Trophoblast cell (in vitro differentiated cells and primary cell): ENCODE measurements around the gene CFAP141.
A peak's percentile ranks its signal among the peaks of the same experiment; 100 is the strongest.

Source experiments
- DNase-seq, 2 donors: peaks; one replicate each; pipeline ENCODE4 v3.0.0-alpha.2; 2016
- H2AFZ ChIP-seq: 2 replicates; pipeline ENCODE4 v1.6.1; 2013; ENCODE audit warnings: low read length, moderate library complexity, mild to moderate bottlenecking; ENCODE audit not compliant: insufficient read depth, poor library complexity
- H2AK5ac ChIP-seq: 2 replicates; pipeline ENCODE4 v1.6.1; 2013; ENCODE audit warnings: mild to moderate bottlenecking, low read length
- H2BK120ac ChIP-seq: 2 replicates; pipeline ENCODE4 v1.6.1; 2013; ENCODE audit warnings: low read length, mild to moderate bottlenecking, moderate library complexity; ENCODE audit not compliant: insufficient read depth, poor library complexity
- H2BK12ac ChIP-seq: 2 replicates; pipeline ENCODE4 v1.6.1; 2013; ENCODE audit warnings: mild to moderate bottlenecking, low read length, moderate library complexity
- H2BK5ac ChIP-seq: 2 replicates; pipeline ENCODE4 v1.6.1; 2013; ENCODE audit warnings: low read length, low read depth, moderate library complexity, mild to moderate bottlenecking; ENCODE audit not compliant: poor library complexity
- H3K14ac ChIP-seq: 2 replicates; pipeline ENCODE4 v1.6.1; 2013; ENCODE audit warnings: mild to moderate bottlenecking, low read length
- H3K18ac ChIP-seq: 2 replicates; pipeline ENCODE4 v1.6.1; 2013; ENCODE audit warnings: mild to moderate bottlenecking, low read length
- H3K23ac ChIP-seq: 2 replicates; pipeline ENCODE4 v1.6.1; 2013; ENCODE audit warnings: low read length
- H3K27ac ChIP-seq: 2 replicates; pipeline ENCODE4 v1.5.1; 2013; ENCODE audit warnings: low read depth, mild to moderate bottlenecking, inconsistent platforms, low read length, moderate library complexity
- H3K27me3 ChIP-seq: 2 replicates; pipeline ENCODE4 v1.6.1; 2013; ENCODE audit warnings: inconsistent platforms, mild to moderate bottlenecking, low read length, moderate library complexity; ENCODE audit not compliant: insufficient read depth
- H3K36me3 ChIP-seq, 2 experiments: 1 replicate in 1 of 2; 2 replicates in 1 of 2; pipeline ENCODE4 v1.6.1; 2013; ENCODE audit warnings: low read length in 2 of 2, mild to moderate bottlenecking in 2 of 2, moderate library complexity in 1 of 2; ENCODE audit not compliant: insufficient read depth in 2 of 2, control insufficient read depth in 1 of 2
- H3K4ac ChIP-seq: 2 replicates; pipeline ENCODE4 v1.6.1; 2013; ENCODE audit warnings: low read depth, mild to moderate bottlenecking, low read length, moderate library complexity
- H3K4me1 ChIP-seq, 2 experiments: 1 replicate in 1 of 2; 2 replicates in 1 of 2; pipeline ENCODE4 v1.6.1; 2013; ENCODE audit warnings: low read length in 2 of 2, mild to moderate bottlenecking in 2 of 2, moderate library complexity in 1 of 2; ENCODE audit not compliant: insufficient read depth in 2 of 2, control insufficient read depth in 1 of 2
- H3K4me2 ChIP-seq: 2 replicates; pipeline ENCODE4 v1.6.1; 2013; ENCODE audit warnings: inconsistent platforms, mild to moderate bottlenecking, low read length, moderate library complexity
- H3K4me3 ChIP-seq: 2 replicates; pipeline ENCODE4 v1.5.1; 2013; ENCODE audit warnings: mild to moderate bottlenecking, low read depth, low read length, inconsistent platforms
- H3K79me1 ChIP-seq: one replicate; pipeline ENCODE4 v1.6.1; 2013; ENCODE audit warnings: low read length
- H3K79me2 ChIP-seq: 2 replicates; pipeline ENCODE4 v1.6.1; 2013; ENCODE audit warnings: low read length, mild to moderate bottlenecking; ENCODE audit not compliant: control insufficient read depth, insufficient read depth, poor library complexity
- H3K9ac ChIP-seq: 2 replicates; pipeline ENCODE4 v1.6.1; 2013; ENCODE audit warnings: mild to moderate bottlenecking, low read length
- H3K9me3 ChIP-seq: 2 replicates; pipeline ENCODE4 v1.6.1; 2013; ENCODE audit warnings: low read depth, mild to moderate bottlenecking, control low read depth, inconsistent platforms, low read length; ENCODE audit not compliant: insufficient read depth
- H4K12ac ChIP-seq: 2 replicates; pipeline ENCODE4 v1.6.1; 2013; ENCODE audit warnings: low read depth, mild to moderate bottlenecking, low read length, moderate library complexity
- H4K8ac ChIP-seq: 2 replicates; pipeline ENCODE4 v1.6.1; 2013; ENCODE audit warnings: low read depth, mild to moderate bottlenecking, low read length, moderate library complexity
- H4K91ac ChIP-seq: one replicate; pipeline ENCODE4 v1.6.1; 2013; ENCODE audit warnings: low read depth, mild to moderate bottlenecking, low read length, moderate library complexity
- WGBS: extraction: QIAGEN DNeasy Blood & Tissue Kit; methylation state at CpG from one replicate; pipeline ENCODE4 v1.1.7; 2013; ENCODE audit warnings: missing lambda C conversion rate; ENCODE audit not compliant: insufficient read length, insufficient coverage; ENCODE audit errors: extremely low coverage; 5-methylcytosine and 5-hydroxymethylcytosine counted together

Gene CFAP141

GRCh38 chr1:154222918-154223317 lies 16.8 kb upstream of the CFAP141 start:
- DNase-seq = no peak
- no peak overlapping the region for H4K8ac ChIP-seq
- H3K27me3 ChIP-seq = no peaks in the 10 kb centered on the region
- no peak overlapping the region for H3K18ac ChIP-seq
- H3K9me3 ChIP-seq = no peaks in the 10 kb centered on the region
- WGBS = no CpG with 5 or more reads among the region's 1 CpG
- no peak overlapping the region for H4K12ac ChIP-seq
- no peak overlapping the region for H2AK5ac ChIP-seq
- H3K36me3 ChIP-seq = peaks cover 11 to 25% of the 10 kb centered on the region in 2 experiments
- H3K14ac ChIP-seq = no peak overlapping the region
- H4K91ac ChIP-seq = no peak overlapping the region
- no peak overlapping the region for H2BK120ac ChIP-seq
- H3K79me1 ChIP-seq = peaks cover 13% of the 10 kb centered on the region
- no peak overlapping the region for H2AFZ ChIP-seq
- H3K79me2 ChIP-seq = peaks cover 20% of the 10 kb centered on the region
- no peak overlapping the region for H3K23ac ChIP-seq
- H2BK5ac ChIP-seq = no peak overlapping the region
- no peak overlapping the region for H2BK12ac ChIP-seq
- peaks cover 2 to 4% of the 10 kb centered on the region in 2 experiments for H3K4me1 ChIP-seq
- peak overlapping the region; percentile 66 for H3K4ac ChIP-seq
- peak overlapping the region; percentile 22 for H3K4me2 ChIP-seq
- H3K4me3 ChIP-seq = no peak overlapping the region
- no peak overlapping the region for H3K27ac ChIP-seq
- no peak overlapping the region for H3K9ac ChIP-seq

GRCh38 chr1:154222518-154222917 lies 16.4 kb upstream of the CFAP141 start:
- Histone ChIP-seq H3K23ac (no peak overlapping the region), H4K12ac (no peak overlapping the region), H2AFZ (no peak overlapping the region), H3K18ac (no peak overlapping the region), H3K79me2 (peaks cover 20% of the 10 kb centered on the region), H3K4ac (peak overlapping the region; percentile 91), H3K9ac (no peak overlapping the region), H3K4me1 (peaks cover 2 to 4% of the 10 kb centered on the region in 2 experiments), H3K79me1 (peaks cover 13% of the 10 kb centered on the region), H3K4me2 (peak overlapping the region; percentile 44), H2AK5ac (no peak overlapping the region), H3K4me3 (no peak overlapping the region), H3K14ac (no peak overlapping the region), H4K8ac (no peak overlapping the region), H2BK5ac (no peak overlapping the region), H2BK120ac (no peak overlapping the region), H3K36me3 (peaks cover 11 to 25% of the 10 kb centered on the region in 2 experiments), H3K27ac (no peak overlapping the region), H3K27me3 (no peaks in the 10 kb centered on the region), H4K91ac (no peak overlapping the region), H3K9me3 (no peaks in the 10 kb centered on the region), H2BK12ac (no peak overlapping the region)
- no peak for DNase-seq
- no CpG with 5 or more reads among the region's 1 CpG for WGBS

GRCh38 chr1:154221278-154222001 lies 15.3 kb upstream of the CFAP141 start:
- H3K9me3 ChIP-seq = no peaks in the 10 kb centered on the region
- H4K12ac ChIP-seq = peak overlapping the region; percentile 98
- peak overlapping the region; percentile 99 for H3K14ac ChIP-seq
- peak overlapping the region; percentile 89 for H2BK120ac ChIP-seq
- peak overlapping the region; percentile 83 for H3K27ac ChIP-seq
- peak overlapping the region; percentile 98 for H2AK5ac ChIP-seq
- H2AFZ ChIP-seq = peak overlapping the region; percentile 72
- H3K4me3 ChIP-seq = peak overlapping the region; percentile 89
- H3K18ac ChIP-seq = peak overlapping the region; percentile 97
- peaks cover 20% of the 10 kb centered on the region for H3K79me2 ChIP-seq
- peaks cover 13% of the 10 kb centered on the region for H3K79me1 ChIP-seq
- no peak overlapping the region for H3K23ac ChIP-seq
- no peak overlapping the region for H2BK12ac ChIP-seq
- H4K91ac ChIP-seq = peak overlapping the region; percentile 97
- H2BK5ac ChIP-seq = peak overlapping the region; percentile 97
- peaks cover 6 to 19% of the 10 kb centered on the region in 2 experiments for H3K36me3 ChIP-seq
- no CpG with 5 or more reads among the region's 28 CpGs for WGBS
- DNase-seq = peak; percentile 42 to 61
- H3K27me3 ChIP-seq = no peaks in the 10 kb centered on the region
- H4K8ac ChIP-seq = peak overlapping the region; percentile 95
- H3K9ac ChIP-seq = peak overlapping the region; percentile 97
- H3K4me2 ChIP-seq = peak overlapping the region; percentile 75
- peaks cover 2 to 4% of the 10 kb centered on the region in 2 experiments for H3K4me1 ChIP-seq
- H3K4ac ChIP-seq = peak overlapping the region; percentile 100

- H2BK12ac ChIP-seq = no peak overlapping the region
- H2AFZ ChIP-seq = no peak overlapping the region
- H3K79me1 ChIP-seq = peaks cover 13% of the 10 kb centered on the region
- no CpG with 5 or more reads among the region's 33 CpGs for WGBS
- peak overlapping the region; percentile 89 for H3K4me3 ChIP-seq
- H3K36me3 ChIP-seq = peaks cover 5 to 18% of the 10 kb centered on the region in 2 experiments
- H4K8ac ChIP-seq = peak overlapping the region; percentile 95
- no peak for DNase-seq
- peak overlapping the region; percentile 100 for H3K4ac ChIP-seq
- H3K9me3 ChIP-seq = no peaks in the 10 kb centered on the region
- peak overlapping the region; percentile 98 for H2AK5ac ChIP-seq
- peak overlapping the region; percentile 97 for H3K9ac ChIP-seq
- no peak overlapping the region for H3K23ac ChIP-seq
- H2BK120ac ChIP-seq = peak overlapping the region; percentile 89
- H3K79me2 ChIP-seq = peaks cover 20% of the 10 kb centered on the region
- H4K12ac ChIP-seq = peak overlapping the region; percentile 98
- H3K4me1 ChIP-seq = peaks cover 2 to 4% of the 10 kb centered on the region in 2 experiments
- H3K27ac ChIP-seq = peak overlapping the region; percentile 83
- H2BK5ac ChIP-seq = peak overlapping the region; percentile 97
- H3K4me2 ChIP-seq = peak overlapping the region; percentile 75
- H3K27me3 ChIP-seq = no peaks in the 10 kb centered on the region
- peak overlapping the region; percentile 97 for H4K91ac ChIP-seq
- peak overlapping the region; percentile 99 for H3K14ac ChIP-seq
- H3K18ac ChIP-seq = peak overlapping the region; percentile 97
Observed at GRCh38 chr1:154220970-154221277, 14.8 kb upstream of the CFAP141 start.
